Myocyte (in vitro differentiated cells): ENCODE results near the gene FAM43A. TPM values are rescaled to one million over a fixed set of nuclear protein-coding genes. Genes with fewer than 3 reads are reported as not detected.

ENCODE experiments used
- total RNA-seq: library from RNA; depleted of rRNA; stranded (reverse); fragments of >200 nt; gene quantifications from 2 replicates; pipeline ENCODE4 v1.2.3, GENCODE V29; 2014

The FAM43A gene
- total RNA-seq, 1 donor from 2014 or later = 2.2 TPM

Other genes with a start within 250 kb of the FAM43A start
- gene ATP13A3, start 198.9 kb upstream of the FAM43A start, total RNA-seq = 202 and 213 TPM in 2 replicates
- 16.7 and 21.1 TPM in 2 replicates for gene TMEM44, start 52.5 kb upstream of the FAM43A start, total RNA-seq
- gene LSG1, start 13.7 kb upstream of the FAM43A start, total RNA-seq = 32.1 and 32.6 TPM in 2 replicates